WTC11 (cell line): ENCODE measurements around the gene CIDEC. TPM values are rescaled to one million over a fixed set of nuclear protein-coding genes. Genes with fewer than 3 reads are reported as not detected.

Experiments
- ATAC-seq: fragments of 200-7000 bp; cut with Tn5 transposase; 2 replicates; pipeline ENCODE4 v1.10.0; 2021; ENCODE audit warnings: mild to moderate bottlenecking, moderate library complexity
- Bru-seq: library from RNA; stranded (reverse); fragments of 400-500 nt; gene quantifications from one replicate; lab custom pipeline; 2021; lab: Mats Ljungman, UMichigan
- CTCF ChIA-PET: fragments of 300-600 bp; sonication (Branson Sonifier 250); formaldehyde crosslinking; loops from one replicate; lab custom pipeline; 2021; ENCODE audit warnings: antibody characterized with exemption; lab: Charles Lee
- POLR2A ChIA-PET: fragments of 350-600 bp; sonication (Branson Sonifier 250); formaldehyde crosslinking; loops from one replicate; lab custom pipeline; 2021; ENCODE audit warnings: antibody characterized with exemption; lab: Charles Lee
- DNase-seq: peaks from one replicate; pipeline ENCODE4 v3.0.0; 2021; ENCODE audit warnings: low spot score
- H3K27ac Mint-ChIP-seq: 2 replicates; pipeline ENCODE4 v1.8.0; 2021; ENCODE audit warnings: mixed read lengths
- H3K27me3 Mint-ChIP-seq: 2 replicates; pipeline ENCODE4 v1.8.0; 2021; ENCODE audit warnings: low read depth, mild to moderate bottlenecking, moderate library complexity, mixed read lengths
- H3K36me3 Mint-ChIP-seq: 2 replicates; pipeline ENCODE4 v1.8.0; 2021; ENCODE audit warnings: mixed read lengths
- H3K4me1 Mint-ChIP-seq: 2 replicates; pipeline ENCODE4 v1.8.0; 2022; ENCODE audit warnings: mixed read lengths
- H3K4me3 Mint-ChIP-seq: 2 replicates; pipeline ENCODE4 v1.8.0; 2021; ENCODE audit warnings: mild to moderate bottlenecking, moderate library complexity, mixed read lengths
- H3K9me3 Mint-ChIP-seq: 2 replicates; pipeline ENCODE4 v1.8.0; 2021; ENCODE audit warnings: mixed read lengths
- ATF1 ChIP-seq: sonication (generic); formaldehyde crosslinking; IDR thresholded peaks from 2 replicates; pipeline ENCODE4 v1.8.1; 2023; ENCODE audit warnings: mild to moderate bottlenecking, moderate library complexity, missing genetic modification reagents
- ELF4 ChIP-seq: sonication (generic); formaldehyde crosslinking; IDR thresholded peaks from 2 replicates; pipeline ENCODE4 v1.8.1; 2022; ENCODE audit warnings: low read depth, mild to moderate bottlenecking, moderate library complexity, missing genetic modification reagents
- GABPB1 ChIP-seq: sonication (generic); formaldehyde crosslinking; IDR thresholded peaks from 2 replicates; pipeline ENCODE4 v1.8.1; 2023; ENCODE audit warnings: mild to moderate bottlenecking, missing genetic modification reagents
- GTF2I ChIP-seq: fragments of 250-450 bp; sonication (Bioruptor Pico); conservative IDR thresholded peaks from 2 replicates; pipeline ENCODE4 v1.4.0; 2021; ENCODE audit warnings: mild to moderate bottlenecking
- MXD4 ChIP-seq: fragments of 250-450 bp; sonication (Bioruptor Pico); IDR thresholded peaks from 2 replicates; pipeline ENCODE4 v1.8.0; 2021; ENCODE audit warnings: mild to moderate bottlenecking, moderate library complexity, borderline replicate concordance
- NFATC4 ChIP-seq: fragments of 250-450 bp; sonication (Bioruptor Pico); IDR thresholded peaks from 2 replicates; pipeline ENCODE4 v1.9.0; 2021; ENCODE audit warnings: mild to moderate bottlenecking
- NR3C1 ChIP-seq: sonication (generic); formaldehyde crosslinking; conservative IDR thresholded peaks from 2 replicates; pipeline ENCODE4 v1.8.1; 2023; ENCODE audit warnings: low read depth, mild to moderate bottlenecking, missing genetic modification reagents
- RORB ChIP-seq: fragments of 250-450 bp; sonication (Bioruptor Pico); IDR thresholded peaks from 2 replicates; pipeline ENCODE4 v1.9.0; 2021; ENCODE audit warnings: mild to moderate bottlenecking
- TP53 ChIP-seq: sonication (generic); formaldehyde crosslinking; IDR thresholded peaks from 2 replicates; pipeline ENCODE4 v1.8.1; 2023; ENCODE audit warnings: mild to moderate bottlenecking, missing genetic modification reagents
- ZNF138 ChIP-seq: sonication (generic); formaldehyde crosslinking; conservative IDR thresholded peaks from 2 replicates; pipeline ENCODE4 v1.8.1; 2022; ENCODE audit warnings: mild to moderate bottlenecking, moderate library complexity, missing genetic modification reagents
- ZNF232 ChIP-seq: sonication (generic); formaldehyde crosslinking; IDR thresholded peaks from 2 replicates; pipeline ENCODE4 v1.8.0; 2022; ENCODE audit warnings: mild to moderate bottlenecking, missing genetic modification reagents
- ZNF671 ChIP-seq: fragments of 250-450 bp; sonication (Bioruptor Pico); IDR thresholded peaks from 2 replicates; pipeline ENCODE4 v1.8.0; 2021; ENCODE audit warnings: mild to moderate bottlenecking
- long read RNA-seq, 3 experiments: library from RNA in 1 of 3; library from capped mRNA in 1 of 3; library from polyadenylated mRNA in 1 of 3; unstranded in 2 of 3; stranded (forward) in 1 of 3; transcript quantifications; one replicate each; pipeline ENCODE4 v2.0.0, GENCODE V29; 2021
- total RNA-seq: library from RNA; stranded (reverse); gene quantifications from 3 replicates; pipeline ENCODE4 v1.2.3, GENCODE V29; 2021
- TF ChIP-seq, protein P1 (sequence below): sonication (generic); formaldehyde crosslinking; IDR thresholded peaks from 2 replicates; pipeline ENCODE4 v1.8.1; 2022; ENCODE audit warnings: missing genetic modification reagents, borderline replicate concordance
- TF ChIP-seq, protein P2 (sequence below): sonication (generic); formaldehyde crosslinking; IDR thresholded peaks from 2 replicates; pipeline ENCODE4 v1.8.0; 2022; ENCODE audit warnings: mild to moderate bottlenecking, missing genetic modification reagents
- TF ChIP-seq, protein P3 (sequence below): sonication (generic); formaldehyde crosslinking; conservative IDR thresholded peaks from 2 replicates; pipeline ENCODE4 v1.8.1; 2022; ENCODE audit warnings: mild to moderate bottlenecking, missing genetic modification reagents
- TF ChIP-seq, protein P4 (sequence below): fragments of 250-450 bp; sonication (Bioruptor Pico); IDR thresholded peaks from 2 replicates; pipeline ENCODE4 v1.9.0; 2021; ENCODE audit warnings: moderate library complexity, mild to moderate bottlenecking, inconsistent platforms, borderline replicate concordance
- TF ChIP-seq, protein P5 (sequence below): fragments of 250-450 bp; sonication (Bioruptor Pico); IDR thresholded peaks from 2 replicates; pipeline ENCODE4 v2.1.2; 2022; ENCODE audit warnings: mild to moderate bottlenecking, moderate library complexity
- TF ChIP-seq, protein P6 (sequence below): sonication (generic); formaldehyde crosslinking; IDR thresholded peaks from 2 replicates; pipeline ENCODE4 v1.8.1; 2022; ENCODE audit warnings: mild to moderate bottlenecking, moderate library complexity, missing genetic modification reagents
- TF ChIP-seq, protein P7 (sequence below): sonication (generic); formaldehyde crosslinking; IDR thresholded peaks from 2 replicates; pipeline ENCODE4 v1.8.1; 2023; ENCODE audit warnings: mild to moderate bottlenecking, missing genetic modification reagents

CIDEC gene, protein sequence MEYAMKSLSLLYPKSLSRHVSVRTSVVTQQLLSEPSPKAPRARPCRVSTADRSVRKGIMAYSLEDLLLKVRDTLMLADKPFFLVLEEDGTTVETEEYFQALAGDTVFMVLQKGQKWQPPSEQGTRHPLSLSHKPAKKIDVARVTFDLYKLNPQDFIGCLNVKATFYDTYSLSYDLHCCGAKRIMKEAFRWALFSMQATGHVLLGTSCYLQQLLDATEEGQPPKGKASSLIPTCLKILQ
- total RNA-seq (not detected in 3 replicates), Bru-seq, nascent RNA (not detected)
- long read RNA-seq, experiment 1: 0 reads
- long read RNA-seq, experiment 2: 0 reads
- long read RNA-seq, experiment 3: 0 reads

DNA sequence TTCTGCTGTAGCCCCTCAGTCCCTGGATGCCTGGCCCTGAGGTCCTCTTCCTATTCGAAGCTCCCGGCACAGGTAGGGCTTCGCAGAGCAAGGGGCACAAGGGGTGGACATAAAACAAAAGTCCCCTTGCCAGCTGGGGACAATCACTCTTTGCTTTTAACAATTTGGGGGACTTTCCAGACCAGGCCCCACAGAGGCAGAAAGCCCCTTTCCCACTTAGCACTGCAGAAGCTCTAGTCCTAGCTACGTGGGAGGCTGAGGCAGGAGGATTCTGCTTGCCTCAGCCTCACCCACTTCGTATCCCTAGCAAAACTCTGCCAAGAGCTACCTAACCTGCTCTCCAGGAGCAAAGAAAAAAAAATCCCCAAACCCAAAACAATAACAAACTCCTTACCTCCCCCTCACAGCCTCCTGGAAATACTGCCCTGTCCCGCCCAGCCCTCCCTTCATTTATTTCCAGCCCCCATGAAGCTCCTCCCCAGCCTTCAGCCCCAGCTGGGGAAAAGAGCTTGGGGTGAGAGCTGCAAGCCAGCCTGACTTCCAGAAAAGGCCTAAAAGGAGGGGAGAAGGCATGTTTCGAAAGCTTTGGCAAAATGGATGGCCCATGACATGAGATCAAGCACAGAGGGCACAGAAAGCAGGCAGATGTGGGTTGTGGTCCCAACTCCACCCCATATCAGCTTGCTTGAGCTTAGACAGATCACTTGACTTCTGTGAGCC, at the start of gene CIDEC:
TSS of gene CIDEC (minus strand) at position 424 of the 720 bp plus-strand sequence. CDS start 1,767 bp downstream, outside the sequence.
- ATAC-seq: no peak
- H3K4me1 Mint-ChIP-seq: no peaks in the 10 kb centered on the region
- H3K27me3 Mint-ChIP-seq: peaks cover 5% of the 10 kb centered on the region; the same call in 1 of the 2 replicates
- CTCF ChIA-PET: interaction anchor here (0.5 to 1.1 kb wide), 4 partner anchors 16 to 285 kb away, joined by 3 to 4 read pairs (median 3); partner anchors contain the start of gene IRAK2
- POLR2A ChIA-PET: interaction anchor here (0.6 kb wide), 1 partner anchor 137 kb away, joined by 4 read pairs; no protein-coding TSS in a partner anchor
- no peak within 1 kb of the TSS for H3K4me3 Mint-ChIP-seq
- H3K36me3 Mint-ChIP-seq: no peaks in the 10 kb centered on the region
- no peaks in the 10 kb centered on the region for H3K9me3 Mint-ChIP-seq
- TF ChIP-seq NR3C1: no peak
- TF ChIP-seq GABPB1 (CRISPR knock-in tag): no peak
- no peak for TF ChIP-seq ZNF671 (CRISPR knock-in tag)
- no peak for TF ChIP-seq ZNF232 (CRISPR knock-in tag)
- no peak for TF ChIP-seq ELF4 (CRISPR knock-in tag)
- TF ChIP-seq, protein P1, sequence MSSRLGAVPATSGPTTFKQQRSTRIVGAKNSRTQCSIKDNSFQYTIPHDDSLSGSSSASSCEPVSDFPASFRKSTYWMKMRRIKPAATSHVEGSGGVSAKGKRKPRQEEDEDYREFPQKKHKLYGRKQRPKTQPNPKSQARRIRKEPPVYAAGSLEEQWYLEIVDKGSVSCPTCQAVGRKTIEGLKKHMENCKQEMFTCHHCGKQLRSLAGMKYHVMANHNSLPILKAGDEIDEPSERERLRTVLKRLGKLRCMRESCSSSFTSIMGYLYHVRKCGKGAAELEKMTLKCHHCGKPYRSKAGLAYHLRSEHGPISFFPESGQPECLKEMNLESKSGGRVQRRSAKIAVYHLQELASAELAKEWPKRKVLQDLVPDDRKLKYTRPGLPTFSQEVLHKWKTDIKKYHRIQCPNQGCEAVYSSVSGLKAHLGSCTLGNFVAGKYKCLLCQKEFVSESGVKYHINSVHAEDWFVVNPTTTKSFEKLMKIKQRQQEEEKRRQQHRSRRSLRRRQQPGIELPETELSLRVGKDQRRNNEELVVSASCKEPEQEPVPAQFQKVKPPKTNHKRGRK (CRISPR knock-in tag): no peak
- TF ChIP-seq, protein P2, sequence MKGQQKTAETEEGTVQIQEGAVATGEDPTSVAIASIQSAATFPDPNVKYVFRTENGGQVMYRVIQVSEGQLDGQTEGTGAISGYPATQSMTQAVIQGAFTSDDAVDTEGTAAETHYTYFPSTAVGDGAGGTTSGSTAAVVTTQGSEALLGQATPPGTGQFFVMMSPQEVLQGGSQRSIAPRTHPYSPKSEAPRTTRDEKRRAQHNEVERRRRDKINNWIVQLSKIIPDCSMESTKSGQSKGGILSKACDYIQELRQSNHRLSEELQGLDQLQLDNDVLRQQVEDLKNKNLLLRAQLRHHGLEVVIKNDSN (CRISPR knock-in tag): no peak
- no peak for TF ChIP-seq MXD4 (CRISPR knock-in tag)
- TF ChIP-seq, protein P3, sequence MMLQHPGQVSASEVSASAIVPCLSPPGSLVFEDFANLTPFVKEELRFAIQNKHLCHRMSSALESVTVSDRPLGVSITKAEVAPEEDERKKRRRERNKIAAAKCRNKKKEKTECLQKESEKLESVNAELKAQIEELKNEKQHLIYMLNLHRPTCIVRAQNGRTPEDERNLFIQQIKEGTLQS (CRISPR knock-in tag): no peak
- TF ChIP-seq, protein P4, sequence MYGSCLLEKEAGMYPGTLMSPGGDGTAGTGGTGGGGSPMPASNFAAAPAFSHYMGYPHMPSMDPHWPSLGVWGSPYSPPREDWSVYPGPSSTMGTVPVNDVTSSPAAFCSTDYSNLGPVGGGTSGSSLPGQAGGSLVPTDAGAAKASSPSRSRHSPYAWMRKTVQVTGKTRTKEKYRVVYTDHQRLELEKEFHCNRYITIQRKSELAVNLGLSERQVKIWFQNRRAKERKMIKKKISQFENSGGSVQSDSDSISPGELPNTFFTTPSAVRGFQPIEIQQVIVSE (CRISPR knock-in tag): no peak
- no peak for TF ChIP-seq RORB (CRISPR knock-in tag)
- TF ChIP-seq TP53: no peak
- TF ChIP-seq GTF2I (CRISPR knock-in tag): no peak
- TF ChIP-seq, protein P5, sequence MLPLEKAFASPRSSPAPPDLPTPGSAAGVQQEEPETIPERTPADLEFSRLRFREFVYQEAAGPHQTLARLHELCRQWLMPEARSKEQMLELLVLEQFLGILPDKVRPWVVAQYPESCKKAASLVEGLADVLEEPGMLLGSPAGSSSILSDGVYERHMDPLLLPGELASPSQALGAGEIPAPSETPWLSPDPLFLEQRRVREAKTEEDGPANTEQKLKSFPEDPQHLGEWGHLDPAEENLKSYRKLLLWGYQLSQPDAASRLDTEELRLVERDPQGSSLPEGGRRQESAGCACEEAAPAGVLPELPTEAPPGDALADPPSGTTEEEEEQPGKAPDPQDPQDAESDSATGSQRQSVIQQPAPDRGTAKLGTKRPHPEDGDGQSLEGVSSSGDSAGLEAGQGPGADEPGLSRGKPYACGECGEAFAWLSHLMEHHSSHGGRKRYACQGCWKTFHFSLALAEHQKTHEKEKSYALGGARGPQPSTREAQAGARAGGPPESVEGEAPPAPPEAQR (CRISPR knock-in tag): no peak
- TF ChIP-seq, protein P6, sequence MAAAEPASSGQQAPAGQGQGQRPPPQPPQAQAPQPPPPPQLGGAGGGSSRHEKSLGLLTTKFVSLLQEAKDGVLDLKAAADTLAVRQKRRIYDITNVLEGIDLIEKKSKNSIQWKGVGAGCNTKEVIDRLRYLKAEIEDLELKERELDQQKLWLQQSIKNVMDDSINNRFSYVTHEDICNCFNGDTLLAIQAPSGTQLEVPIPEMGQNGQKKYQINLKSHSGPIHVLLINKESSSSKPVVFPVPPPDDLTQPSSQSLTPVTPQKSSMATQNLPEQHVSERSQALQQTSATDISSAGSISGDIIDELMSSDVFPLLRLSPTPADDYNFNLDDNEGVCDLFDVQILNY (CRISPR knock-in tag): no peak
- no peak for TF ChIP-seq ZNF138 (CRISPR knock-in tag)
- TF ChIP-seq ATF1 (CRISPR knock-in tag): no peak
- no peak for TF ChIP-seq NFATC4 (CRISPR knock-in tag)
- TF ChIP-seq, protein P7, sequence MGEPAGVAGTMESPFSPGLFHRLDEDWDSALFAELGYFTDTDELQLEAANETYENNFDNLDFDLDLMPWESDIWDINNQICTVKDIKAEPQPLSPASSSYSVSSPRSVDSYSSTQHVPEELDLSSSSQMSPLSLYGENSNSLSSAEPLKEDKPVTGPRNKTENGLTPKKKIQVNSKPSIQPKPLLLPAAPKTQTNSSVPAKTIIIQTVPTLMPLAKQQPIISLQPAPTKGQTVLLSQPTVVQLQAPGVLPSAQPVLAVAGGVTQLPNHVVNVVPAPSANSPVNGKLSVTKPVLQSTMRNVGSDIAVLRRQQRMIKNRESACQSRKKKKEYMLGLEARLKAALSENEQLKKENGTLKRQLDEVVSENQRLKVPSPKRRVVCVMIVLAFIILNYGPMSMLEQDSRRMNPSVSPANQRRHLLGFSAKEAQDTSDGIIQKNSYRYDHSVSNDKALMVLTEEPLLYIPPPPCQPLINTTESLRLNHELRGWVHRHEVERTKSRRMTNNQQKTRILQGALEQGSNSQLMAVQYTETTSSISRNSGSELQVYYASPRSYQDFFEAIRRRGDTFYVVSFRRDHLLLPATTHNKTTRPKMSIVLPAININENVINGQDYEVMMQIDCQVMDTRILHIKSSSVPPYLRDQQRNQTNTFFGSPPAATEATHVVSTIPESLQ: no peak
- TF ChIP-seq, all 79 proteins: peak for 0
- no peak for DNase-seq
- no peak within 1 kb of the TSS for H3K27ac Mint-ChIP-seq
